H1 (cell line): Measurements from ENCODE around the gene CPZ.

Experiments
- EP300 ChIP-seq, 2 experiments: IDR thresholded peaks; 1 replicate in 1 of 2; 2 replicates in 1 of 2; pipeline ENCODE4 v1.6.1; 2011 to 2012; ENCODE audit warnings: low read depth in 2 of 2, low read length in 2 of 2, mild to moderate bottlenecking in 2 of 2, borderline replicate concordance in 1 of 2, inconsistent platforms in 1 of 2, moderate library complexity in 1 of 2
- TF ChIP-seq, protein P1 (sequence below): IDR thresholded peaks from 2 replicates; pipeline ENCODE4 v1.6.1; 2011; ENCODE audit warnings: low read depth, mild to moderate bottlenecking, low read length; ENCODE audit not compliant: insufficient read depth

DNA sequence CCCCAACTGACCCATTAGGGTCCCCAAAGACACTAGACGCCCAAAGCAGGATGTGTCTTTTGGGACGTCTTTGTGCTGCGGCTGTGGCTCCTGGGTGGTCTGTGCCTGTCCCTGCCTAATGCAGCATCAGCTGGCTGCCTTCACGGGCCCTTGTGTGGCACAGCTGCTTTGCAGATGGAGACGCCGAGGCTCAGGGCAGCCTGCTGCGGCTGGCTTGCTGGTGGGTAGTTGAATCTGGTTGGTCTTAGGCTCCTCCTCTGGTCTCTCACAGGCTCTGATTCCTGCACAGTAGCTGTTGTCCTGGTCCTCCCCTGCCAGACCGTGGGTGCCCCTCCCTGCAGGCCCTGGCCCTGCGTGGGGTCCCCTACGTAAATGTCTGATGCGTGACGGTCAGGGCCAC is 8.1 kb downstream of the CPZ start:
- TF ChIP-seq EP300 (IDR thresholded peaks at IDR 0.05; ENCODE audit: borderline replicate concordance in 1 of 2, low read depth in 2 of 2, low read length in 2 of 2) = no peak
- TF ChIP-seq, protein P1, sequence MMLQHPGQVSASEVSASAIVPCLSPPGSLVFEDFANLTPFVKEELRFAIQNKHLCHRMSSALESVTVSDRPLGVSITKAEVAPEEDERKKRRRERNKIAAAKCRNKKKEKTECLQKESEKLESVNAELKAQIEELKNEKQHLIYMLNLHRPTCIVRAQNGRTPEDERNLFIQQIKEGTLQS = no peak
